Measurements from ENCODE around the gene SCRN2.

Gene SCRN2

GRCh38 chr17:47806913-47807255 is 34.2 kb downstream of the SCRN2 start:
- no peak for DNase-seq (ENCODE audit: low read depth, low spot score)

DNA sequence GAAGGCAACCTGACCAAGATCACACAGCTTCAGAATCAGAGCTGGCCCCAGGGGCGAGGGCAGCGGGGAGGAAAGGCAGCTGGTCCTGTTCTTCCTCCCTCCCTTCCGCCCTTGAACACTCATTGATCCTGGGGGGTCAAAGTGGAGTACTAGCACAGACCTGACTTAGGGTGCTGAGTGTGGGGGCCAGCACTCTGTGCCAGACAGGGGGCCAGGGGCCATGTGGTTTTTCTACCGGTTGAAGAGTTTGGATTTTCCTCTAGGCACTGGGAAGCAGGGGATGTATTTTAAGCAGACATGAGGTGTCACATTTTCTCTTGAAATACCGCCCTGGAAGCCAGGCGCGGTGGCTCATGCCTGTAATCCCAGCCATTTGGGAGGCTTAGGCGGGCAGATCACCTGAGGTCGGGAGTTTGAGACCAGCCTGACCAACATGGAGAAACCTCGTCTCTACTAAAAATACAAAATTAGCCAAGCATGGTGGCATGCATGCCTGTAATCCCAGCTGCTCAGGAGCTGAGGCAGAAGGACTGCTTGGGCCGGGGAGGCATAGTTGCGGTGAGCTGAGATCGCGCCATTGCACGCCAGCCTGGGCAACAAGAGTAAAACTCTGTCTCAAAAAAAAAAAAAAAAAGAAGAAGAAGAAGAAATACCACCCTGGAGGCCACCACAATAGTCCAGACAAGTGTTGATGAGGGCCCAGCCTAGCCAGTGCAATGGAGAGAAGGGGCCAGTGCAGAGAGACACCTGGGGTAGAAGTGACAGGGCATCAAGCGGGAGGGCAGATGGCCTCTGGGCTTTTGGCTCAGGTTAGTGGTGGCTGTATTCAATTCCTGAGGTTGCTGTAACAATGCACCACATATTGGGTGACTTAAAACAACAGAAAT is 34.8 kb downstream of the SCRN2 start:
- no peak for DNase-seq (ENCODE audit: low read depth, low spot score)

- DNase-seq (ENCODE audit: low read depth, low spot score): no peak
Observed at GRCh38 chr17:47804461-47804860, 36.6 kb downstream of the SCRN2 start.

DNA sequence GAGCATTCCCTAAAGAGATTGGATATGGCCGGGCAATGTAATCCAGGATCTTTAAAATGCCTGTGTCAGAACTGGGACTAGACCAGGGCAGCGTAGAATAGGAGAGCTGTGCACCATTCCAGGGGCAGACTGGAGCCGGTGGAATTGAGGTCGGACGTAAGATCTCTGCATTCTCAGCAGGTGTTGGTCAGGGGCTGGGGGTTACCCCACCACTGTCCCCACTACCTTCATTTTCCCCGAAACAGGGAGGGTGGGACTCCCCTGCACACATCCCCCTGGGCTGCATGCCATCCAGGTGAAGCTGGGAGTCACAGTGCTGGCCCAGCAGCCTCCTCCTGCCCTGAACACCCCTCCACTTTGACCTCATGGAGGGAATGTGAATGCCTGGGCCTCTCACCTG is 37.3 kb downstream of the SCRN2 start:
- DNase-seq (ENCODE audit: low read depth, low spot score): no peak

DNA sequence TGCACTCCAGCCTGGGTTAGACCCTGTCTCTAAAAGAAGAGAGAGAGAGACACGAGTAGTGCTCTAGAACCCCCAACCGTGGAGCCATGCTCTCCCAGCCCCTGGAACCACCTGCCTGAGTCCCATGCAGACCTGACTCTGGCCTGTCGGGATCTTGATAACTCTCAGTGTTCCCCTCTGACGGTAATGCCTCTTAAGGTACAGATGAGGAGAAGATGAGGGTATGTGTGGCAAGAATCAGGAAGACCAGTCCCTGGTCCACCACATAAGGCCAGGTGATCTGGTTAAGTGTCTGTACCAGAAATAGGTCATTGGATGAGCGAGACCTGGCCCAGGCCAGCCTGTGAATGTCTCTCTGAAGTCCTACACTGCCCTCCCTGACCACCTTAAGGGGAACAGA is 37.9 kb downstream of the SCRN2 start:
- DNase-seq (ENCODE audit: low read depth, low spot score): no peak

DNA sequence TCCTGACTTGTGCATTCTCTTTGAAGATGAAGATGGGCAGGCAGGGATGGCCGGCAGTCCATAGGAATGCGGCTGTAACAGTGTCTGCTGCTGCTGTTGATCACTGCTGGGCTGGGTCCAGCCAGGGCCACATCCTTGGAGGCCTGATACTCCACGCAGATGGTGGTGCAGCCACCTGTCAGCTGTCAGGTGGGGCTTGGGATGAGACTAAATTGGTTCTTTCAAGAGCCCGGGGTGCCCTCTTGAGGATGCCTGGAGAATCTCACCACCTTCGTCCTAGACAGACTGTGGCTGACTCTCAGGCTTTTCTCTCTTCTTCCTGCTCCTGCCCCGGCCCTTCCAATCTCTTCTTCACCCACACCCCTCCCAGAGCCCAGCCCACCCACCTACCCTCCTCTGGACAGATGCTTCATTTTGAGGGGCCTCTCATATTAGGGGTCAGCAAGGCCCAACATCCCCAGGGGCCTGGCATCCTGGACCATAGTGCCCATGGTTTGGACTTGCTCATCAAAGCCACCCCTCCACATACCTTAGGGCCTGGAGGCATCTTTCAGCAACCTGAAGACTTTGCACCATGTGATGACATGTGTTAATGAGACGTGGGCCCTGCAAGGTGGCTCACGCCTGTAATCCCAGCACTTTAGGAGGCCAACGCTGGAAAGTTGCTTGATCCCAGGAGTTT is 38.6 kb downstream of the SCRN2 start:
- DNase-seq (ENCODE audit: low read depth, low spot score): no peak

DNA sequence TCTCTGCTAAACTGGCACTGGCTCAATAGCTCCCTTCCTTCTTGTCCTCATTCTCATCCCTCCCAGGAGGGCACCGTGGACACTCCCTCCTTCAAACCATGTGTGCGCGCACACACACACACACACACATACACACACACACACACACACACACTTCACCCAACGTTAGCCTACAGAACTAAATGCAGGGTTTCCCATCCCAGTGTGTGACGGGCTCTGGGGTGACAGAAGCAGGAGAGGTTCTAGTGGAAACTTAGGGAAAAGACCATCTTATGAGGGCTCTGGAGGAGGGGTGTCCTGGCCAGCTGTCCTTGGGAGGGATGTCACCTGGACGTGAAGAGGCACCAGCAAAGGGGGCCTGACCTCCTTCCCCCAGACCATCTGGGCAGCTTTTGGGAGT is 39.2 kb downstream of the SCRN2 start:
- no peak for DNase-seq (ENCODE audit: low read depth, low spot score)

- DNase-seq (ENCODE audit: low read depth, low spot score): no peak
Observed at GRCh38 chr17:47801176-47801765, 39.8 kb downstream of the SCRN2 start.

DNA sequence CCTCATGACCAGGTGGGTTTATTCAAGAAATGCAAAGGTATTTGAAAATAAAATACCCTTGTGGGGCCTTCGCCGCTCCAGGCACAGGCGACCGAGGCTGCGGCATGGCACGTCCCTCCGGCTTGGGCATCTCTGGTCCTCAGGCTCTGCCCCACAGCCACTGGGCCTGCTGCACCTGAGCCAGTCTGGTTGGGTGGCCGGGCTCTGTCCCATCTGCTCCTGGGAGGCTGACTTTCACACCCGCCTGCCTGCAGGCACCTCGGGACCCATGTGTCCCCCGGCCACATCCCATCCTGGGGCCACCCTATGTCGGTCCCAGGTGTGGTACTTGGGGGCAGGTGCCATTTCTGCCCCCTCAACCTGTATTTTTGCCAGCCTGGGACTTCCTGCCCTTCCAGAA is 40.4 kb downstream of the SCRN2 start:
- no peak for DNase-seq (ENCODE audit: low read depth, low spot score)

GRCh38 chr17:47797797-47798196 is 43.3 kb downstream of the SCRN2 start:
- DNase-seq (ENCODE audit: low read depth, low spot score): no peak

DNA sequence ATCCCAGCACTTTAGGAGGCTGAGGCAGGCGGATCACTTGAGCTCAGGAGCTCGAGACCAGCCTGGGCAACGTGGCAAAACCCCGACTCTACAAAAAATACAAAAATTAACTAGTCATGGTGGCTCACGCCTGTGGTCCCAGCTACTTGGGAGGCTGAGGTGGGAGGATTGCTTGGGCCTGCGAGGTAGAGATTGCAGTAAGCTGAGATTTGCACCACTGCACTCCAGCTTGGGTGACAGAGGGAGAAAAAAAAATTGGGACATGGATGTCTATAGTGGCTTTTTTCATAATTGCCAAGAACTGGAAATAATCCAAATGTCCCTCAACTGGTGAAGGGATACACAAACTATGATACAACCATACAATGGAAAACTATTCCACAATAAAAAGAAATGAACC is 48.1 kb downstream of the SCRN2 start:
- DNase-seq (ENCODE audit: low read depth, low spot score): no peak

- DNase-seq (ENCODE audit: low read depth, low spot score): no peak
Observed at GRCh38 chr17:47792457-47792856, 48.6 kb downstream of the SCRN2 start.

GRCh38 chr17:47791025-47791424 is 50.0 kb downstream of the SCRN2 start:
- DNase-seq (ENCODE audit: low read depth, low spot score): no peak

- no peak for DNase-seq (ENCODE audit: low read depth, low spot score)
Observed at GRCh38 chr17:47789611-47790561, 51.2 kb downstream of the SCRN2 start.
